ENCODE data around the gene MYH3.

The MYH3 gene

DNA sequence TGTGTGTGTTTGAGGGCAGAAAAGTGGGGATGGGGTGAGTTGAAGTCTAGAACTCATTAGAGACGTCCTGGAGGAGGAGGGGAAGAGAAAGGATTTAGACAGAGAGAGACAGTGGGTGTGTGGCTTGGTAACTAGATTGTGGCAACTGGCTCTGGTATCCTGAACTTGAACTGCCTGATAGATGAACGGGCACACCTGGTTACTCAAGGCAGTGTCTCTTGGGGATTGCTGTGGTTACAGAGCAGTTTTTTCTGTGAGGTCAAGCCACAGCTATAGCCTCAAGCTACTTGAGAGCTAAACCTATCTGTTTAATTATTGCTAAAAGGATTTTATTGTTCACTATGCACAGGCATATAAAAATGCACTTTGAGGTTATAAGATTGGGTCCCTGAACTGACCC lies 77.8 kb downstream of the MYH3 start:
- Histone ChIP-seq H2AFZ (ENCODE audit: low read depth, low read length) (no peak overlapping the region), H3K4me1 (ENCODE audit: low read length) (no peaks in the 10 kb centered on the region), H3K9ac (ENCODE audit: low read length) (no peak overlapping the region), H3K79me2 (ENCODE audit: low read length) (no peaks in the 10 kb centered on the region), H3K9me3 (ENCODE audit: insufficient read depth, low read length) (no peaks in the 10 kb centered on the region), H3K36me3 (replicated peaks; ENCODE audit: low read depth, low read length) (no peaks in the 10 kb centered on the region), H3K4me2 (ENCODE audit: low read length) (no peak overlapping the region), H3K4me3 (ENCODE audit: low read length) (no peak overlapping the region), H3K27ac (ENCODE audit: low read length) (no peak overlapping the region), H3K27me3 (ENCODE audit: low read depth, low read length) (no peaks in the 10 kb centered on the region), H4K20me1 (ENCODE audit: insufficient read depth, low read length) (no peaks in the 10 kb centered on the region)
- TF ChIP-seq, protein P1, sequence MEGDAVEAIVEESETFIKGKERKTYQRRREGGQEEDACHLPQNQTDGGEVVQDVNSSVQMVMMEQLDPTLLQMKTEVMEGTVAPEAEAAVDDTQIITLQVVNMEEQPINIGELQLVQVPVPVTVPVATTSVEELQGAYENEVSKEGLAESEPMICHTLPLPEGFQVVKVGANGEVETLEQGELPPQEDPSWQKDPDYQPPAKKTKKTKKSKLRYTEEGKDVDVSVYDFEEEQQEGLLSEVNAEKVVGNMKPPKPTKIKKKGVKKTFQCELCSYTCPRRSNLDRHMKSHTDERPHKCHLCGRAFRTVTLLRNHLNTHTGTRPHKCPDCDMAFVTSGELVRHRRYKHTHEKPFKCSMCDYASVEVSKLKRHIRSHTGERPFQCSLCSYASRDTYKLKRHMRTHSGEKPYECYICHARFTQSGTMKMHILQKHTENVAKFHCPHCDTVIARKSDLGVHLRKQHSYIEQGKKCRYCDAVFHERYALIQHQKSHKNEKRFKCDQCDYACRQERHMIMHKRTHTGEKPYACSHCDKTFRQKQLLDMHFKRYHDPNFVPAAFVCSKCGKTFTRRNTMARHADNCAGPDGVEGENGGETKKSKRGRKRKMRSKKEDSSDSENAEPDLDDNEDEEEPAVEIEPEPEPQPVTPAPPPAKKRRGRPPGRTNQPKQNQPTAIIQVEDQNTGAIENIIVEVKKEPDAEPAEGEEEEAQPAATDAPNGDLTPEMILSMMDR (IDR thresholded peaks at IDR 0.05; ENCODE audit: low read depth, low read length): no peak
- no peak for TF ChIP-seq EZH2phosphoT487 (IDR thresholded peaks at IDR 0.05; ENCODE audit: low read depth)
